Kidney (tissue), 14 donors: ENCODE results near the gene SLC8A2. TPM values are rescaled to one million over a fixed set of nuclear protein-coding genes. Genes with fewer than 3 reads are reported as not detected.

Source experiments
- DNase-seq, 5 donors: peaks; one replicate each; pipeline ENCODE4 v3.0.0-alpha.2; 2013 to 2020
- FAIRE-seq: peaks from 2 replicates; lab custom pipeline; 2012; peaks lifted over from hg19 to GRCh38; lab: Jason Lieb, UNC
- H3K27ac ChIP-seq, 2 donors: one replicate each; pipeline ENCODE4 v1.7.0; 2013; ENCODE audit warnings: low read depth in 2 of 2, low read length in 2 of 2, inconsistent platforms in 1 of 2
- H3K27me3 ChIP-seq: one replicate; pipeline ENCODE4 v1.7.1; 2013; ENCODE audit warnings: low read length, inconsistent platforms; ENCODE audit not compliant: control insufficient read depth, insufficient read depth
- H3K36me3 ChIP-seq, 3 donors: one replicate each; pipeline versions ENCODE4 v1.7.0 to v1.7.1; 2013; ENCODE audit warnings: low read length in 3 of 3, control low read depth in 1 of 3, inconsistent platforms in 1 of 3; ENCODE audit not compliant: insufficient read depth in 3 of 3, control insufficient read depth in 2 of 3
- H3K4me1 ChIP-seq, 3 donors: one replicate each; pipeline versions ENCODE4 v1.7.0 to v1.7.1; 2013; ENCODE audit warnings: low read length in 3 of 3, inconsistent platforms in 1 of 3, low read depth in 1 of 3; ENCODE audit not compliant: control insufficient read depth in 2 of 3, insufficient read depth in 2 of 3
- H3K4me3 ChIP-seq, 3 donors: one replicate each; pipeline versions ENCODE4 v1.7.0 to v1.8.1; 2013; ENCODE audit warnings: low read length in 3 of 3, control low read depth in 1 of 3, inconsistent platforms in 1 of 3
- H3K9ac ChIP-seq, 3 donors: one replicate each; pipeline versions ENCODE4 v1.7.0 to v1.7.1; 2013; ENCODE audit warnings: low read length in 3 of 3, control low read depth in 1 of 3, inconsistent platforms in 1 of 3
- H3K9me3 ChIP-seq, 3 donors: one replicate each; pipeline versions ENCODE4 v1.7.0 to v1.7.1; 2013; ENCODE audit warnings: low read length in 3 of 3, control low read depth in 1 of 3, inconsistent platforms in 1 of 3; ENCODE audit not compliant: control insufficient read depth in 2 of 3, insufficient read depth in 1 of 3
- CTCF ChIP-seq: IDR thresholded peaks from 3 replicates; pipeline ENCODE4 v1.5.1; 2012; ENCODE audit warnings: mild to moderate bottlenecking, moderate library complexity, borderline replicate concordance; ENCODE audit not compliant: insufficient read depth; ENCODE audit errors: extremely low read depth
- intact Hi-C: fragments of 100-400 bp; cut with DNase I; formaldehyde crosslinking; loops from one replicate; pipeline ENCODE4 v1.11.1; 2022
- polyA plus RNA-seq: library from polyadenylated mRNA; stranded (reverse); fragments of 350-450 nt; fragmentation: Illumina TruSeq; extraction: RNeasy Lipid Tissue Mini Kit (QIAGEN cat#74804); gene quantifications from one replicate; pipeline ENCODE4 v1.2.3, GENCODE V29; 2014; ENCODE audit warnings: low read depth, low replicate concordance; ENCODE audit not compliant: insufficient read depth
- total RNA-seq: library from RNA; stranded (reverse); fragmentation: NEBNext Ultra II Directional; extraction: Animal tissue kit (Norgen Biotek cat#: 25700); gene quantifications from one replicate; pipeline ENCODE4 v1.2.1, GENCODE V29; 2021
- donor health status: control.
- donor health status: control.
- donor health status: control.
- donor health status: control.
- donor health status: control.
- donor health status: DM: yes; HTN: yes; CAD: no.
- donor health status: Normal renal cell carcinoma (clear cell type).

SLC8A2 gene
- total and polyA plus RNA-seq, 2 donors from 2014 or later, result 0.94 TPM; not detected in 1

GRCh38 chr19:47494729-47495128 is 23.0 kb upstream of the SLC8A2 start:
- Histone ChIP-seq H3K9ac (no peak overlapping the region), H3K36me3 (peaks cover 5 to 37% (median 34%) of the 10 kb centered on the region in 3 donors), H3K4me3 (no peak overlapping the region), H3K4me1 (no peaks in the 10 kb centered on the region), H3K9me3 (no peaks in the 10 kb centered on the region), H3K27me3 (no peaks in the 10 kb centered on the region), H3K27ac (no peak overlapping the region)
- intact Hi-C loops, result no loop called here
- FAIRE-seq (no peak), DNase-seq (no peak)
- no peak for TF ChIP-seq CTCF

- H3K4me1 ChIP-seq, result no peaks in the 10 kb centered on the region
- no peaks in the 10 kb centered on the region for H3K27me3 ChIP-seq
- H3K9ac ChIP-seq, result no peak overlapping the region
- H3K9me3 ChIP-seq, result no peaks in the 10 kb centered on the region
- TF ChIP-seq CTCF, result no peak
- intact Hi-C loops, result no loop called here
- no peak overlapping the region for H3K27ac ChIP-seq
- H3K36me3 ChIP-seq, result peaks cover 5 to 37% (median 31%) of the 10 kb centered on the region in 3 donors
- FAIRE-seq (no peak), DNase-seq (no peak)
- H3K4me3 ChIP-seq, result no peak overlapping the region
Observed at GRCh38 chr19:47494211-47494547, 22.5 kb upstream of the SLC8A2 start.

GRCh38 chr19:47493378-47494210 is 21.9 kb upstream of the SLC8A2 start:
- H3K4me1 ChIP-seq, result no peaks in the 10 kb centered on the region
- intact Hi-C loops, result no loop called here
- no peak overlapping the region for H3K9ac ChIP-seq
- TF ChIP-seq CTCF, result no peak
- H3K9me3 ChIP-seq, result no peaks in the 10 kb centered on the region
- no peak overlapping the region for H3K27ac ChIP-seq
- no peak overlapping the region for H3K4me3 ChIP-seq
- FAIRE-seq (no peak), DNase-seq (no peak)
- no peaks in the 10 kb centered on the region for H3K27me3 ChIP-seq
- peaks cover 5 to 37% (median 28%) of the 10 kb centered on the region in 3 donors for H3K36me3 ChIP-seq
